Prostate gland (tissue), 2 donors: ENCODE measurements around the gene KRT78. TPM values are rescaled to one million over a fixed set of nuclear protein-coding genes. Genes with fewer than 3 reads are reported as not detected.
A peak's percentile ranks its signal among the peaks of the same experiment; 100 is the strongest.

ENCODE experiments used
- DNase-seq: peaks from one replicate; pipeline ENCODE4 v3.0.0-alpha.2; 2019; ENCODE audit warnings: low spot score
- H3K27ac ChIP-seq, 2 donors: fragments of 200-600 bp; sonication (generic); 2 replicates each; pipeline ENCODE4 v1.5.1; 2017 to 2019
- H3K27me3 ChIP-seq: fragments of 200-600 bp; sonication (generic); replicated peaks from 2 replicates; pipeline ENCODE4 v1.5.1; 2019; ENCODE audit not compliant: insufficient read depth
- H3K36me3 ChIP-seq, 2 donors: fragments of 200-600 bp; sonication (generic); 1 replicate in 1 of 2; 2 replicates in 1 of 2; pipeline versions ENCODE4 v1.5.1 to v1.8.1; 2017 to 2019
- H3K4me1 ChIP-seq: fragments of 200-600 bp; sonication (generic); replicated peaks from 2 replicates; pipeline ENCODE4 v1.5.1; 2019
- H3K4me3 ChIP-seq, 2 donors: fragments of 200-600 bp; sonication (generic); 2 replicates each; pipeline ENCODE4 v1.5.1; 2017 to 2019
- H3K9me3 ChIP-seq: fragments of 200-600 bp; sonication (generic); 2 replicates; pipeline ENCODE4 v1.5.1; 2017
- CTCF ChIP-seq, 4 experiments: fragments of 200-600 bp in 2 of 4; fragments of 450-650 bp in 2 of 4; sonication (generic) in 2 of 4; IDR thresholded peaks; 1 replicate in 3 of 4; 2 replicates in 1 of 4; pipeline ENCODE4 v1.5.1; 2016 to 2019; ENCODE audit warnings: antibody characterized with exemption in 4 of 4, mild to moderate bottlenecking in 2 of 4, moderate library complexity in 2 of 4
- POLR2A ChIP-seq: fragments of 450-650 bp; IDR thresholded peaks from one replicate; pipeline ENCODE4 v1.6.1; 2016; ENCODE audit warnings: antibody characterized with exemption, mild to moderate bottlenecking
- POLR2AphosphoS5 ChIP-seq: sonication (generic); formaldehyde crosslinking; IDR thresholded peaks from one replicate; pipeline ENCODE4 v1.6.1; 2017; ENCODE audit warnings: antibody characterized with exemption
- WGBS: methylation state at CpG from one replicate; pipeline ENCODE4 v1.1.5; 2018; 5-methylcytosine and 5-hydroxymethylcytosine counted together
- intact Hi-C: fragments of 100-400 bp; cut with DNase I; formaldehyde crosslinking; loops from one replicate; pipeline ENCODE4 v1.14.2; 2022
- total RNA-seq, 2 donors: library from RNA; depleted of rRNA; stranded (reverse); fragments of >200 nt; gene quantifications; one replicate each; pipeline ENCODE4 v1.1.0, GENCODE V29; 2016

KRT78 gene
- total RNA-seq, 2 donors from 2014 or later: 1.0 TPM; not detected in 1

GRCh38 chr12:52870361-52871290 lies 21.8 kb upstream of the KRT78 start:
- Histone ChIP-seq H3K4me3 (no peak overlapping the region), H3K9me3 (no peaks in the 10 kb centered on the region), H3K27me3 (no peaks in the 10 kb centered on the region), H3K4me1 (no peaks in the 10 kb centered on the region), H3K36me3 (no peaks in the 10 kb centered on the region), H3K27ac (peak overlapping the region; percentile 42 to 43)
- TF ChIP-seq CTCF (IDR thresholded peaks at IDR 0.05): peak; percentile 30 to 87 (median 64)
- peak; percentile 9 for TF ChIP-seq POLR2A
- no peak for TF ChIP-seq POLR2AphosphoS5
- 32% methylated on average over 14 of the region's 14 CpGs for WGBS
- DNase-seq: peak; percentile 46
- intact Hi-C loops: loop anchor here (2.0 to 5.0 kb wide), 2 partner anchors 288 to 498 kb away; no protein-coding TSS in a partner anchor

GRCh38 chr12:52867642-52868041 lies 18.8 kb upstream of the KRT78 start:
- intact Hi-C loops: loop anchor here (5.0 kb wide), 1 partner anchor 710 kb away; no protein-coding TSS in a partner anchor
- Histone ChIP-seq H3K27me3 (no peaks in the 10 kb centered on the region), H3K4me3 (no peak overlapping the region), H3K27ac (peak overlapping the region in 1 of 2 donors; percentile 36), H3K9me3 (no peaks in the 10 kb centered on the region), H3K36me3 (no peaks in the 10 kb centered on the region), H3K4me1 (no peaks in the 10 kb centered on the region)
- WGBS: 20% methylated on average over 5 of the region's 9 CpGs
- DNase-seq: peak; percentile 70
- TF ChIP-seq CTCF (IDR thresholded peaks at IDR 0.05): no peak
- peak; percentile 33 for TF ChIP-seq POLR2A
- peak; percentile 16 for TF ChIP-seq POLR2AphosphoS5

GRCh38 chr12:52867152-52867551 lies 18.4 kb upstream of the KRT78 start:
- TF ChIP-seq POLR2AphosphoS5: no peak
- TF ChIP-seq POLR2A: no peak
- TF ChIP-seq CTCF (IDR thresholded peaks at IDR 0.05): no peak
- Histone ChIP-seq H3K36me3 (no peaks in the 10 kb centered on the region), H3K27me3 (no peaks in the 10 kb centered on the region), H3K9me3 (no peaks in the 10 kb centered on the region), H3K27ac (peak overlapping the region in 1 of 2 donors; percentile 22), H3K4me1 (no peaks in the 10 kb centered on the region), H3K4me3 (no peak overlapping the region)
- intact Hi-C loops: loop anchor here (5.0 kb wide), 1 partner anchor 710 kb away; no protein-coding TSS in a partner anchor
- no peak for DNase-seq
- 53% methylated on average over 5 of the region's 5 CpGs for WGBS

GRCh38 chr12:52865090-52865944 lies 16.5 kb upstream of the KRT78 start:
- 58% methylated on average over 10 of the region's 10 CpGs for WGBS
- intact Hi-C loops: loop anchor here (5.0 kb wide), 1 partner anchor 708 kb away; no protein-coding TSS in a partner anchor
- no peak overlapping the region for H3K27ac ChIP-seq
- H3K4me1 ChIP-seq: no peaks in the 10 kb centered on the region
- no peaks in the 10 kb centered on the region for H3K36me3 ChIP-seq
- no peaks in the 10 kb centered on the region for H3K9me3 ChIP-seq
- no peak overlapping the region for H3K4me3 ChIP-seq
- no peaks in the 10 kb centered on the region for H3K27me3 ChIP-seq
- peak; percentile 51 for DNase-seq
- TF ChIP-seq CTCF (IDR thresholded peaks at IDR 0.05): peak; percentile 41 to 82 (median 65)
- TF ChIP-seq POLR2AphosphoS5: peak; percentile 26
- TF ChIP-seq POLR2A: no peak
